ENCODE results near the gene LRRC52. TPM values are rescaled to one million over a fixed set of nuclear protein-coding genes. Genes with fewer than 3 reads are reported as not detected.

Gene LRRC52
- total RNA-seq, 1 donor from 2014 or later, result not detected

DNA sequence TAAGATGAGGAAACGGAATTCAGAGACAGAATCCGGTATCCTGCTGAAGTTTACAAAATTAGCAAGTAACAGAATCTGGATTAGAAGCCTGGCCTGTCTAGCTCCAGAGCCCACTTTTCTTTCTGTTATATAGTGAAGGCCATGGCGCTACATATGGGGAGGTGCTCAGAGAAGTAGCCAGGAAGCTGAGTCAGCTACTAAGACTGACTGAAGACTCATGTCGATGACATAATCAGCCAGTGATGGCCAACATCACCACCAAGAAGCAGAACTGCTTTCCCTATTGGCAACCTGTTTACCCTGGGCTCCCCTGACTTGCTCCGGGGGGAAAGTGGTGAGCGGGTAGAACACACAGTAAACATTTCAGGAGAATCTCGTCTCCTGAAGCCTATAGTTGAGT, 18.8 kb downstream of the LRRC52 start:
- Histone ChIP-seq H3K36me3 (no peaks in the 10 kb centered on the region), H3K9me3 (no peaks in the 10 kb centered on the region), H3K27ac (no peak overlapping the region), H3K27me3 (no peaks in the 10 kb centered on the region), H3K4me1 (no peaks in the 10 kb centered on the region), H3K4me3 (no peak overlapping the region)
- intact Hi-C loops (cut with DNase I), result no loop called here
- DNase-seq (ENCODE audit: extremely low spot score in 2 of 2), result no peak
- TF ChIP-seq, protein P1, sequence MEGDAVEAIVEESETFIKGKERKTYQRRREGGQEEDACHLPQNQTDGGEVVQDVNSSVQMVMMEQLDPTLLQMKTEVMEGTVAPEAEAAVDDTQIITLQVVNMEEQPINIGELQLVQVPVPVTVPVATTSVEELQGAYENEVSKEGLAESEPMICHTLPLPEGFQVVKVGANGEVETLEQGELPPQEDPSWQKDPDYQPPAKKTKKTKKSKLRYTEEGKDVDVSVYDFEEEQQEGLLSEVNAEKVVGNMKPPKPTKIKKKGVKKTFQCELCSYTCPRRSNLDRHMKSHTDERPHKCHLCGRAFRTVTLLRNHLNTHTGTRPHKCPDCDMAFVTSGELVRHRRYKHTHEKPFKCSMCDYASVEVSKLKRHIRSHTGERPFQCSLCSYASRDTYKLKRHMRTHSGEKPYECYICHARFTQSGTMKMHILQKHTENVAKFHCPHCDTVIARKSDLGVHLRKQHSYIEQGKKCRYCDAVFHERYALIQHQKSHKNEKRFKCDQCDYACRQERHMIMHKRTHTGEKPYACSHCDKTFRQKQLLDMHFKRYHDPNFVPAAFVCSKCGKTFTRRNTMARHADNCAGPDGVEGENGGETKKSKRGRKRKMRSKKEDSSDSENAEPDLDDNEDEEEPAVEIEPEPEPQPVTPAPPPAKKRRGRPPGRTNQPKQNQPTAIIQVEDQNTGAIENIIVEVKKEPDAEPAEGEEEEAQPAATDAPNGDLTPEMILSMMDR (IDR thresholded peaks at IDR 0.05), result no peak
- TF ChIP-seq POLR2A (IDR thresholded peaks at IDR 0.05) (no peak), POLR2AphosphoS5 (IDR thresholded peaks at IDR 0.05; ENCODE audit: insufficient read depth in 1 of 2, low read depth in 1 of 2) (no peak)

DNA sequence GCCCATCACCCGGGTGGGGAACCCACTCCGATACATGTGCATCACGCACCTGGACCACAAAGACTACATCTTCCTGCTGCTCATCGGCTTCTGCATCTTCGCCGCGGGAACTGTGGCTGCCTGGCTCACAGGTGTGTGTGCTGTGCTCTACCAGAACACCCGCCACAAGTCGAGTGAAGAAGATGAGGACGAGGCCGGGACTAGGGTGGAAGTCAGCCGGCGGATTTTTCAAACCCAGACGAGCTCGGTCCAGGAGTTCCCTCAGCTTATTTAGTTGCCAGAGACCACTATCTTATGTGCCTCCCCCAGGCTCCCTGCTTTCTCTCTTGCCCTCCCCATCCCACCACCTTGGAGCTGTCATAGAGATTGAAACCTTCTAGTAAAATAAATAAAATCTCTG, 19.8 kb downstream of the LRRC52 start:
- Histone ChIP-seq H3K4me3 (no peak overlapping the region), H3K36me3 (no peaks in the 10 kb centered on the region), H3K9me3 (no peaks in the 10 kb centered on the region), H3K27me3 (no peaks in the 10 kb centered on the region), H3K4me1 (no peaks in the 10 kb centered on the region), H3K27ac (no peak overlapping the region)
- no peak for DNase-seq (ENCODE audit: extremely low spot score in 2 of 2)
- intact Hi-C loops (cut with DNase I), result no loop called here
- TF ChIP-seq, protein P1 (IDR thresholded peaks at IDR 0.05), result no peak
- TF ChIP-seq POLR2AphosphoS5 (IDR thresholded peaks at IDR 0.05; ENCODE audit: insufficient read depth in 1 of 2, low read depth in 1 of 2) (no peak), POLR2A (IDR thresholded peaks at IDR 0.05) (no peak)

DNA sequence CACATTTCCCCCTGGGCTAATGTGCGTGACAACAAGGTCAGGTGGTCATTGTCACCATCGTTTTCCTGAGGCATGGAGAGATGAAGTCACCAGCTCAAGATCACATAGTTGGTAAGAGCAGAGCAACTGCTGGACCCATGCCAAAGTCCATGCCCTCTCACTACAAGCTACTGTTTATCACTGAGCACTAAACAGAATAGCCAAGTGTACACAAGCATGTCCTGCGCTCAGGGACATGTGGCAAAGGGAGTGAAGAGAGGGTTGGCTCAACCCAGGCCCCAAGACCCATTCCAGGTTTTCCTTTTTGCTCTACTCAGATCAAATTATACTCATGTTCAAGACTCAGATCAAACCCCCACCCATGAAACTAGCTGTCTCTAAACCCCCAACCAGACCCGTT, 20.8 kb downstream of the LRRC52 start:
- DNase-seq (ENCODE audit: extremely low spot score in 2 of 2), result no peak
- Histone ChIP-seq H3K4me1 (no peaks in the 10 kb centered on the region), H3K27ac (no peak overlapping the region), H3K9me3 (no peaks in the 10 kb centered on the region), H3K36me3 (no peaks in the 10 kb centered on the region), H3K27me3 (no peaks in the 10 kb centered on the region), H3K4me3 (no peak overlapping the region)
- no peak for TF ChIP-seq POLR2AphosphoS5 (IDR thresholded peaks at IDR 0.05; ENCODE audit: insufficient read depth in 1 of 2, low read depth in 1 of 2)
- no peak for TF ChIP-seq POLR2A (IDR thresholded peaks at IDR 0.05)
- TF ChIP-seq, protein P1 (IDR thresholded peaks at IDR 0.05), result no peak
- intact Hi-C loops (cut with DNase I), result no loop called here

- intact Hi-C loops (cut with DNase I), result no loop called here
- Histone ChIP-seq H3K27me3 (no peaks in the 10 kb centered on the region), H3K4me1 (no peaks in the 10 kb centered on the region), H3K36me3 (no peaks in the 10 kb centered on the region), H3K9me3 (no peaks in the 10 kb centered on the region), H3K27ac (no peak overlapping the region), H3K4me3 (no peak overlapping the region)
- TF ChIP-seq POLR2AphosphoS5 (IDR thresholded peaks at IDR 0.05; ENCODE audit: insufficient read depth in 1 of 2, low read depth in 1 of 2), result no peak
- TF ChIP-seq, protein P1 (IDR thresholded peaks at IDR 0.05), result no peak
- TF ChIP-seq POLR2A (IDR thresholded peaks at IDR 0.05), result no peak
- DNase-seq (ENCODE audit: extremely low spot score in 2 of 2), result no peak
Observed at GRCh38 chr1:165565751-165566490, 22.1 kb downstream of the LRRC52 start.

- H3K4me1 ChIP-seq, result no peaks in the 10 kb centered on the region
- H3K4me3 ChIP-seq, result no peak overlapping the region
- TF ChIP-seq, protein P1 (IDR thresholded peaks at IDR 0.05), result no peak
- TF ChIP-seq POLR2A (IDR thresholded peaks at IDR 0.05), result no peak
- no peak for TF ChIP-seq POLR2AphosphoS5 (IDR thresholded peaks at IDR 0.05; ENCODE audit: insufficient read depth in 1 of 2, low read depth in 1 of 2)
- H3K27me3 ChIP-seq, result no peaks in the 10 kb centered on the region
- no peak overlapping the region for H3K27ac ChIP-seq
- intact Hi-C loops (cut with DNase I), result no loop called here
- no peaks in the 10 kb centered on the region for H3K36me3 ChIP-seq
- DNase-seq (ENCODE audit: extremely low spot score in 2 of 2), result no peak
- H3K9me3 ChIP-seq, result no peaks in the 10 kb centered on the region
Observed at GRCh38 chr1:165570078-165570477, 26.3 kb downstream of the LRRC52 start.
